Measurements from ENCODE around the gene LRRN2. TPM values are rescaled to one million over a fixed set of nuclear protein-coding genes. Genes with fewer than 3 reads are reported as not detected.

Gene LRRN2
- total and polyA plus RNA-seq, 4 donors, result 0.97 to 4.4 (median 1.2) TPM

GRCh38 chr1:204621996-204622395 lies 63.5 kb downstream of the LRRN2 start:
- no peak overlapping the region for H3K9ac ChIP-seq (ENCODE audit: insufficient read depth in 1 of 2, low read length in 2 of 2)
- H3K27ac ChIP-seq (ENCODE audit: low read depth in 1 of 2, low read length in 1 of 2), result no peak overlapping the region
- peaks cover 0 to 3% (median 0%) of the 10 kb centered on the region in 3 donors for H3K27me3 ChIP-seq (ENCODE audit: control insufficient read depth in 3 of 3, insufficient read depth in 3 of 3, low read length in 2 of 3)
- no peak overlapping the region for H3K4me3 ChIP-seq
- H3K36me3 ChIP-seq (ENCODE audit: control insufficient read depth in 4 of 4, insufficient read depth in 4 of 4, low read length in 4 of 4), result no peaks in the 10 kb centered on the region
- TF ChIP-seq, protein P1, sequence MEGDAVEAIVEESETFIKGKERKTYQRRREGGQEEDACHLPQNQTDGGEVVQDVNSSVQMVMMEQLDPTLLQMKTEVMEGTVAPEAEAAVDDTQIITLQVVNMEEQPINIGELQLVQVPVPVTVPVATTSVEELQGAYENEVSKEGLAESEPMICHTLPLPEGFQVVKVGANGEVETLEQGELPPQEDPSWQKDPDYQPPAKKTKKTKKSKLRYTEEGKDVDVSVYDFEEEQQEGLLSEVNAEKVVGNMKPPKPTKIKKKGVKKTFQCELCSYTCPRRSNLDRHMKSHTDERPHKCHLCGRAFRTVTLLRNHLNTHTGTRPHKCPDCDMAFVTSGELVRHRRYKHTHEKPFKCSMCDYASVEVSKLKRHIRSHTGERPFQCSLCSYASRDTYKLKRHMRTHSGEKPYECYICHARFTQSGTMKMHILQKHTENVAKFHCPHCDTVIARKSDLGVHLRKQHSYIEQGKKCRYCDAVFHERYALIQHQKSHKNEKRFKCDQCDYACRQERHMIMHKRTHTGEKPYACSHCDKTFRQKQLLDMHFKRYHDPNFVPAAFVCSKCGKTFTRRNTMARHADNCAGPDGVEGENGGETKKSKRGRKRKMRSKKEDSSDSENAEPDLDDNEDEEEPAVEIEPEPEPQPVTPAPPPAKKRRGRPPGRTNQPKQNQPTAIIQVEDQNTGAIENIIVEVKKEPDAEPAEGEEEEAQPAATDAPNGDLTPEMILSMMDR (IDR thresholded peaks at IDR 0.05; ENCODE audit: control extremely low read depth, extremely low read depth), result no peak
- no peak for ATAC-seq (ENCODE audit: insufficient read depth, low FRiP score)
- no peak for DNase-seq
- H3K4me1 ChIP-seq (ENCODE audit: control insufficient read depth in 5 of 5, insufficient read depth in 5 of 5, low read length in 5 of 5), result peaks cover 0 to 4% (median 0%) of the 10 kb centered on the region in 5 donors
- WGBS, 2 donors, result 58 to 75% methylated on average over 4 of the region's 4 CpGs
- no peaks in the 10 kb centered on the region for H3K9me3 ChIP-seq (ENCODE audit: control insufficient read depth in 4 of 4, insufficient read depth in 3 of 4, low read length in 3 of 4)

DNA sequence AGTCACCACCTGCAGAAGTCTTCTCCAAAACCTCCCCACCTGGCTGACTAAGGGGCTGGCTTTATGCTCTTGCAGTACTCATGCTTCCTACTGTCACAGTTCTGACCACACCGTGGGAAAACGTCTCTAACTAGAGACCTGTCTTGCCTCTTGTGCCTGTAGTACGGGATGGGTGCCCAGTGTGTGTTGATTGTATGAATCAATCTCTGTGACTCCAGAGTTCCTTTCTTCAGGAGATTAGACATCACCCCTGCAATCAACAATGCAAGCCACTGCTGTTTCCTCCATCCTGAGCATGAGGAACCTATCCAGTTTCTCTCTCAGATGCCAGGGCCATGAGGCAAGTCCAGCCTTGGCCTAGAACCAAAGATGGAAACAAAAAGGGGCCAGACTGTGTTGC lies 64.1 kb downstream of the LRRN2 start:
- TF ChIP-seq, protein P1 (IDR thresholded peaks at IDR 0.05; ENCODE audit: control extremely low read depth, extremely low read depth), result no peak
- no peak for DNase-seq
- Histone ChIP-seq H3K4me3 (no peak overlapping the region), H3K36me3 (ENCODE audit: control insufficient read depth in 4 of 4, insufficient read depth in 4 of 4, low read length in 4 of 4) (no peaks in the 10 kb centered on the region), H3K27me3 (ENCODE audit: control insufficient read depth in 3 of 3, insufficient read depth in 3 of 3, low read length in 2 of 3) (peaks cover 0 to 3% (median 0%) of the 10 kb centered on the region in 3 donors), H3K27ac (ENCODE audit: low read depth in 1 of 2, low read length in 1 of 2) (no peak overlapping the region), H3K4me1 (ENCODE audit: control insufficient read depth in 5 of 5, insufficient read depth in 5 of 5, low read length in 5 of 5) (peaks cover 0 to 4% (median 0%) of the 10 kb centered on the region in 5 donors), H3K9ac (ENCODE audit: insufficient read depth in 1 of 2, low read length in 2 of 2) (no peak overlapping the region), H3K9me3 (ENCODE audit: control insufficient read depth in 4 of 4, insufficient read depth in 3 of 4, low read length in 3 of 4) (no peaks in the 10 kb centered on the region)
- ATAC-seq (ENCODE audit: insufficient read depth, low FRiP score), result no peak
- 69 to 75% methylated on average over 3 of the region's 3 CpGs for WGBS, 2 donors

GRCh38 chr1:204619721-204620120 lies 65.8 kb downstream of the LRRN2 start:
- Histone ChIP-seq H3K27ac (ENCODE audit: low read depth in 1 of 2, low read length in 1 of 2) (no peak overlapping the region), H3K4me1 (ENCODE audit: control insufficient read depth in 5 of 5, insufficient read depth in 5 of 5, low read length in 5 of 5) (peaks cover 0 to 4% (median 0%) of the 10 kb centered on the region in 5 donors), H3K4me3 (no peak overlapping the region), H3K27me3 (ENCODE audit: control insufficient read depth in 3 of 3, insufficient read depth in 3 of 3, low read length in 2 of 3) (no peaks in the 10 kb centered on the region), H3K9ac (ENCODE audit: insufficient read depth in 1 of 2, low read length in 2 of 2) (no peak overlapping the region), H3K9me3 (ENCODE audit: control insufficient read depth in 4 of 4, insufficient read depth in 3 of 4, low read length in 3 of 4) (peaks cover 0 to 2% (median 0%) of the 10 kb centered on the region in 4 donors), H3K36me3 (ENCODE audit: control insufficient read depth in 4 of 4, insufficient read depth in 4 of 4, low read length in 4 of 4) (no peaks in the 10 kb centered on the region)
- ATAC-seq (ENCODE audit: insufficient read depth, low FRiP score), result no peak
- 90 to 96% methylated on average over 13 of the region's 13 CpGs for WGBS, 2 donors
- TF ChIP-seq, protein P1 (IDR thresholded peaks at IDR 0.05; ENCODE audit: control extremely low read depth, extremely low read depth), result no peak
- DNase-seq, result no peak
